ENCODE measurements around the gene UPK3BL1.
A peak's percentile ranks its signal among the peaks of the same experiment; 100 is the strongest.
"Not testable (repeated sequence)": the region's sequence is repeated elsewhere in the genome, so short reads cannot be mapped to it uniquely, and the experiment has no call there.

Gene UPK3BL1

DNA sequence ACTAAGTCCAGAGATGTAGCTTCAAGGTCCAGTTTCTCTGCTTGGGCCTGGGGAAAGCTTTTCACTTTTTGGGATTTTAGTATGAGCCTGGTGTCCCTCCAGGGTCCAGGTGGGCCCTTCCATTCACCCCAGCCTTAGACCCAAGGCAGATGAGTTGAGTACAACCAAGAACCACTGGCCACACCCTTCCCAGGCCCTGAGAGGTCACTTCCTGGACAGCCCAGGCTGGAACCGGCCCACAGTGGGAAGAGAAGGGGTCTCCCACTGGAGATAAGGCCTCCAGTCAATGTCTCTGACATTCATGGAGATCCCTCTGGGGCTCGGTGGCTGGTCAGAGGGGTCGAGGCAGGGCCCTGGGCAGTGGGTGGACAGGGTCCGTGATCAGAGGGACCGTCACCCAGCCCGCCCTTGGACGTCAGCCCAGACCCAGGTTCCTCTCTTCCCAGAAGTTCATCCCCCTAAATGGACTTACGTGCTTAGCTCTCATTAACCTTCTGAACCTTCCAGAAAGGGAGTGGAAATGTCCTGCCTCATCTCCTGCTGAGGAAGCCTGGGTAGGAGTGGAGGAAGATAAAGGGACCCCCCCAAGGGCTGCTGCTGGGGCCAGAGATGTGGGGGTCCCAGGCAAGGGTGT lies 15.2 kb downstream of the UPK3BL1 start:
- not testable (repeated sequence) for DNase-seq

DNA sequence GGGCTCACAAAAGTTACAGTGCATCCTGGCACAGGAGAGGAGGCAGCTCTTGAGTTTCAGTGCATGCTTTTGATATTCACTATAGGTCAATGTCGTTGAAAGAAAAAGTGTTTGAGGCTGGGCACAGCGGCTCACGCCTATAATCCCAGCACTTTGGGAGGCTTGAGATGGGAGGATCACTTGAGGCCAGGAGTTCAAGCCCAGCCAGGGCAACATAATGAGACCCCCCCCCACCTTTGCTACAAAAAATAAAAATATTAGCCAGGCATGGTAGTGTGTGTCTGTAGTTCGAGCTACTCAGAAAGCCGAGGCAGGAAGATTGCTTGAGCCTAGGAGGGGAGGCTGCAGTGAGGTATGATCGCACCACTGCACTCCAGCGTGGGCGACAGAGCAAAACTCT lies 24.5 kb downstream of the UPK3BL1 start:
- not testable (repeated sequence) for DNase-seq

DNA sequence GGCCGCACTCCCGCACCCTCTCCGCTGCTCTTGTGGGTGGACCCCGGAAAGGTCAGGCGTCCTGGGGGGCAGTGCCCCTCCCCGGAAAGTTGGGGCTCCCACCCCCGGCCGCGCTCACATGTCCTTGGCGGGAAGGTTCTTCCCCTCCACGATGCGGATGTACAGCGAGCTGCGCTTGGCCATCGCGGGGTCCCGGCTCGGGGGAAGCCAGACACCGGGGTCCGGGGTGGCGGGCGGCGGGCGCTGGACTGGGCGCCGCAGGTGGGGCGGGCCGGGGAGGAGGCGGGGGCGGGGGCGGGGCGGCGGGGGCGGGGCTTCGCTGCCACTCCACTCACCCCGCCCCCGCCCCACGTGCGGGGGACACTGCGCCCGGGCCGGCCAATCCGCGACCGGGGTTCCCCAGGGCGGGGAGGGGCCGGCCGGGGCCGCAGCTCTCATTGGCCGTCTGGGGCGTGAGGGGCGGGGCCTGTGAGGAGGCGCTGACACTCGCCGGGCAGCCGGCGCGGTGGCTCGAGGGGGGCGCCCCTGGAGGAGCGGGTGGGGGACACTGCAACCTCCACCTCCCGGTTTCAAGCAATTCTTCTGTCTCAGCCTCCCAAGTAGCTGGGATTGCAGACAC lies 26.0 kb downstream of the UPK3BL1 start, which contains the start of gene RASA4:
RASA4 (minus strand) TSS at position 250 of the 619 bp plus-strand sequence; CDS start at position 183, 67 bp downstream.
- DNase-seq = peak; percentile 23

DNA sequence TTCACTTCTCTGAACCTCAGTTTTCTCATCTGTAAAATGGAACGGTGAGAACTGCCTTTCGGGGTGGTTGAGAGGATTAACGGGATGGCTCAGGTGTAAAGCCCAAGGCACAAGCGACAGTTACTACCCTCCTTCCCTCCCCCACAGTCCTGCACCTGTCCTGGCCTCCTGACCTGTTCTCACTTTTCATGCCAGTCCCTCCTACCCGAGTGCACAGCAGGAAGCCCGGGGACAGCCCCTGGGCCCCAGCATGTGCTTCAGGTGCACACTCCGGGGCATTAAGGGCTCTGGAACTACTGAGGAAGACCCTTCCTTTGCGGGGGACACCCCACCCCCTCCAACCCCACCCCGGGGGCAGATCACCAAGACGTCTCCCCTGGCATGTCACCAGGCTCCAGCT lies 26.7 kb downstream of the UPK3BL1 start:
- DNase-seq = not testable (repeated sequence)

DNA sequence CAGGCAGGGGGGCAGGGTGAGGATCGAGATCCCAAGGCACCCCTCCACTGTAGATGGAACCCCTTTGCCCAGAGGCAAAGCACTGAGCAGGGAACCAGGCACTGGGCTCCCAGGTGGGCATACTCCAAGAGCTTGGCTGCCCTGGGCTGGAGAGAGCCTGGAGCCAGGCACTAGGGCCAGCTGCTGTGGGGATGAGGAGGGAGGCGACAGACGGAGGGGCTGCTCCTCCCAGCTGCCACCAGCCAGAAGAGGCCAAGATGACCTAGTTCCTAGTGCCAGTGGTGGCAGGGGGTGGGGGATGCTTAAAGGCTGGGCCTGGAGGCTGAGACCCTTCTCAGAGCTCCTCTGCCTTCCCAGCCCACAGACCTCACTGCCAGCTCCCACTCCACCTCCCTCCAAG lies 27.7 kb downstream of the UPK3BL1 start:
- DNase-seq = not testable (repeated sequence)

DNA sequence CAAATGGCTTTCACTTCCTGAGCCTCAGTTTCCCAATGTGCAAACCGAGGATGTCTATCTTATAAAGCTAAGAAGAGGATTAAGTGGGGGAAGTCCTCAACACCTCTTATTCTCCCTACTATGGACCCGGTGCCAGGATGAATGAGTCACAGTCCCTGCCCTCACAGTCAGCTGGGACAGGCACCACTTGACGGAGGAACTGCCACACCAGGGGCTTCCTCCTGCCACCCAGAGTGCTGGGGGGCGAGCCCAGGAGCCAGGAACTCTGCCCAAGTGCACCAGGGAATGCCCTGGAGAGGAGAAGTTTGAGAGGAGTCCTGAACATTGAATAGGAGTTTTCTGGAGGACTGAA lies 28.3 kb downstream of the UPK3BL1 start:
- DNase-seq = not testable (repeated sequence)

DNA sequence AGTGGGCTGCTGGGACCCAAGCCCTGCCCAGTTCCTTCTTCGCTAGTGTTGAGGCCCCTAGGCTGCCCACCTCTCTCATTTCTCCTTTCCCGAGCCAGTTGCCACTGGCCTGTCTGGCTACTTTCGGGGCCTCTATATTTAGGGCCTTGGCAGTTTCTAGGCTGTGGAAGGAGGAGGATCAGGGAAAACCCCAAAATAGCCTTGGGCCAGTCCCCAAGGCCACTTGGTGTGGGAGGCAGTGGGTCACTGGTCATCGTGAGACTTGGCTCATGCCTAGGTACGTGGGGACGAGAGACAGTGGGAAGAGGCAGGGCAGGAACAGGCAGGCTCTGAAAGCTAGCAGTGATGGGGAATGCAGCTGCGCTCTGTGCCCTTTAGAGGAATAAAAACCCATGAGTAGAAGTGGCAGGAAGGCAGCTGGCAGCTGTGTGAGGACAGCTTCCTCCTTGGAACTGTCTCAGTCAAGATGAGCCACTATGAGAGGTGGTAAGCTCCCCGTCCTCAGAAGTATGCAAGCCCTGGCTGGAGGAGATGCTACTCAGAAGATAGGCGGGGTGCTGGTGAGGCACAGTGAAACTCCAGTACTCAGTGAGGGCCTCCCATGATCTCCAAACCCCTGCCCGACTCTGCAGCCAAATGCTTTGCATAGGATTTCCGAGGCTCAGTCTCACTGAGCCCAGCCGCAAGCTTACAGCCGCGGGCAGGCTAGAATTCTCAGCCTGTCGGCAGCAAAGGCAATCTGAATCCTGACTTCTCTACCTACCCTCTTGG lies 28.8 kb downstream of the UPK3BL1 start:
- DNase-seq = not testable (repeated sequence)

DNA sequence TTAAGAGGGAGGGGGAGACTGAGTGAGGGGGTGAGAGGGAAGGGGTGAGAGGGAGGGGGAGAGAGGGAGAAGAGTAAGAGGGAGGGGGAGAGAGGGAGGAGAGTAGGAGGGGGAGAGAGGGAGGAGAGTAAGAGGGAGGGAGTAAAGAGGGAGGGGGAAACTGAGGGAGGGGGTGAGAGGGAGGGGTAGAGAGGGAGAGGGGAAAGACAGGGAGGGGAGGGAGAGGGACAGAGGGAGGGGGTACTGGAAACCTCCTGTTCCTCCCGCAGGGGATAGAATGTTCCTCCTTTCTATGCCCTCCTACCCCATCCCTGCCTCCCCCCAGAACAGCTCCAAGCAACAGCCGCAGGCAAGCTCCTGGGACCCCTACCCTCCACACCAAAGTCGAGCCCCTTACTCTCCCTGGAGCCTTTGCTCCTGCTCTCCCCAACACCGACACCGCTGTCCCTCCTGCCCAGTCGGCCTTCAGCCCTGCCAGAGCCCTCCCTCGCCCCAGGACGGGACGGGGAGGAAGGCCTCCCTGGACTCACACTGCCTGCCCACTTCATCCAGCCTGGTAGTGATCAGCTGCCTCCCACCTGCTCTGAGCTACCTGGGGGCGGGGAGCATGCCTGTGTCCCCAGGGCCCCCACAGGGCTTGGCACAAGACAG lies 30.8 kb downstream of the UPK3BL1 start:
- DNase-seq = not testable (repeated sequence)

DNA sequence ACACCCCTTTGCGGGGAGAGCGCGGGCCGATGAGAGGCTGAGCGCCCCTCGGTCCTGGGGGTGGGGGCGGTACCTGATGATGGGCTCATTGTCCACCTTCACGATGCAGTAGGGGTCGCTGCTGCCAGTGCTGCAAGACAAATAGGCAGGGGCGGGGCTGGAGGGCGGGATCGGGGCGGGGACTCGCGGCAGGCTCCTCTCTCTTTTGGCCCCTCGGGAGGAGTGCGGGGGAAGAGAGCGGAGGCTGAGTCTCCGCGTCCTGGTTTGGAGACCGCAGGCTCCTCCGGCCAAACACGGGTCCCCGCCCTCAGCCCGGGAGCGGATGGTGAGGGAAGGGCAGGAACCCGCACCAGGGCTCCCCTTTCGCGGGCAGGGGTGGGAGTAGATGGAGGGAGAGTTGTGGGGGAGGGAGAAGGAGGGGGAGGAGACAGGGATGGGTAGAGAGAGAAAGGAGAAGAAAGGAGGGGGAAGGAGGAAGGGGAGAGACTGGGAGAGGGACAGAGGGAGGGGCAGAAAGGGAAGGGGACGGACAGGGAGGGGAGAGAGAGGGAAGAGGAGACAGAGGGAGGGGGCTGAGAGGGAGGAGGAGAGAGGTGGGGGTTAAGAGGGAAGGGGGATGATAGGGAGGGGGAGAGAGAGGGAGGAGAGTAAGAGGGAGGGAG lies 31.4 kb downstream of the UPK3BL1 start:
- not testable (repeated sequence) for DNase-seq

DNA sequence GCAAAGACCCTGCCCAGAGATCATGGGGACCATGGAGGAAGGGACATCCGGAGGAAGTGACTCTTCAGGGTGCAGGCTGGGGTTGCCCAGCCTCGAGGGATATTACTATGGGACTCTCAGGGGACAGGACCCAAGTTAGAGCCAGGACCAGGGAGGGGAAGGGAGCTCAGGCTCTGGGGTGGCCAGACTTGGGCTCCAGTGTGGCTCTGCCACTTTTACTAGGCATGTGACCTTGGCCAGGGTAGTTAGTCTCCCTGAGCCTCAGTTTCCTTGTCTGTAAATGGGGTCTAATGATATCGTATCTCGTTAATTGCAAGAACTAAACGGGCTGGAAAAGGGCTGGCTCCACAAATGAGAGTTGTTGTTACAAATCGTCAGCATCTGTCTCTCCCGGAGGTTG lies 32.1 kb downstream of the UPK3BL1 start:
- not testable (repeated sequence) for DNase-seq

DNA sequence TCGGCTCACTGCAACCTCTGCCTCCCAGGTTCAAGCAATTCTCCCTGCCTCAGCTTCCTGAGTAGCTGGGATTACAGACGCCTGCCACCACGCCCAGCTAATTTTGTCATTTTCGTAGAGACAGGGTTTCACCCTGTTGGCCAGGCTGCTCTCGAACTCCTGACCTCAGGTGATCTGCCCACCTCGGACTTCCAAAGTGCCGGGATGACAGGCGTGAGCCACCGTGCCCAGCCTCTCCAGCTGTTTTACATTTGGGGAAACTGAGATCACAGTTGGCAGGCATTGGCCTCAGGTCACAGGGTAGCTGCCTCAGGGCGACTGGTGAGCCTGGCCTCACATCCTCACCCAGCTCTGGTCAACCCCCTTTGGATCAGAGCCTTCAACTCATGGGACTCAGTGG lies 32.9 kb downstream of the UPK3BL1 start:
- DNase-seq = not testable (repeated sequence)

DNA sequence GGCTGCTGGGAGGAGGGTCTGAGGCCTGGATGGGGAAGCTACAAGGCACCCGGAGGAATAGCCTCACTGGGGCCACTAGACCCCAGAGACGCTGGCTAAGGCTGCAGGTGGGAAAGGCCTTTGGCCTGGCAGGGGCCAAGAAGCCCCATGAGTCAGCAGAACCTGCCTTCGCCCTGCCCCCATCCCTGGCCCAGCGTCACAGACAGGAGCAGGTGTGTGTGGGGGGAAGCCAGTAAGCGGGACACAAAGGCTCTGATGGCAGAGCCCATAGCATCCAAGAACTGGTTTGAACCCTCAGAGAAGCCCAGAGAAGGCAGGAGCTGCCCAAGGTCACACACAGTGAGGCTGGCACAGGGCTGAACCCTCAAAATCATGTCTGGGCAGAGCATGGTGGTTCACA lies 35.7 kb downstream of the UPK3BL1 start:
- not testable (repeated sequence) for DNase-seq

DNA sequence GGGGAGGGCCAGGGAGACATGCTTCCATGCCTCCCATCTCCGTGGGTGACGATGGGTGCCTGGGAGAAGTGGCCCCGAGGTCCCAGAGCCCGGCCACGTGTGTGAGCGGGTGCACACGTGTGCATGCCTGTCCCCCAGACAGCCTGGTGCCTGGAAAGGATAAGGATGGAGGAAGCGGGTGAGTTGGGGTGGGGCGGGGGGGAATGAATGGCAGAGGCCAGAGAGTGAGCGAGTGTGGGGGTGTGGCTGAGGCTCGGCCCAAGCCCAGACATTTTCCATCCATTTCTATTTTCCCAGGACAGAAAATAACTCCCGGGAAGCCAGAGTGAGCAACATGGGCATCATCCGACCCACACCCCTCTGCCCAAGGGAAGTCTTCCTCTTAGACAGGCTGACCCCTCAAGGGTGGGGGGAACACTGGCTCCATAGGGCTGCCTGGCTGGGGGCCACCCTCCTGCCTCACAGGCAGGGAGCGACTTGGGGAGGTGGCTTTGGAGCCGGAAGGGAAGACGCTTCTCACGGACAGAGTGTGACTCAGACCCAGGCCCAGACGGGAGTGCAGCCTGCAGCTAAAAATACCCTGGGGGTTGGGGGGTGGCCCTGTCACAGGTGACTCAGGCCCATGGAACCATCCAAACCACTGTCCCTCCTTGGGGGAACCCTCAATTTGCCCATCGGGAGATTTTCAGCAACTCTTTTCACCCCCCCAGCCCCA lies 38.0 kb downstream of the UPK3BL1 start:
- not testable (repeated sequence) for DNase-seq

DNA sequence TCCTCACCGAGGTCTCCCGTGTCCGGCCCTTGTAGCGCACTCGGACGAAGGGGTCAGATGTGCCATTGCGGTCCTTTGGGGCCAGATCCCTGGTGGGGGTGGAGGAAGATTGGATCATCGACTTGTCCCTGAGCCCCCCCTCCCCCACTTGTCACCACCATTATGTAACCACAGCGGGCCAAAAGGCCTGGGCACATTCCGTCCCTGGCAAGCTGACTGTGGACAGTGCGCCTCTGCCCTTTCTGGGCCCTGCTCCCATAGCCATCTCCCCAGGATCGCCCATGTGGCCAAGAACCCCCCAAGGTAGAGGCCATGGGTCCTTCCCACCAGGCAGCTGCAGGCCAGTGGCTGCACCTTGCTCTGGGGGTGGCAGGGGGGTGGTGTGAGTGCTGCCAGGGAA lies 40.3 kb downstream of the UPK3BL1 start:
- not testable (repeated sequence) for DNase-seq

DNA sequence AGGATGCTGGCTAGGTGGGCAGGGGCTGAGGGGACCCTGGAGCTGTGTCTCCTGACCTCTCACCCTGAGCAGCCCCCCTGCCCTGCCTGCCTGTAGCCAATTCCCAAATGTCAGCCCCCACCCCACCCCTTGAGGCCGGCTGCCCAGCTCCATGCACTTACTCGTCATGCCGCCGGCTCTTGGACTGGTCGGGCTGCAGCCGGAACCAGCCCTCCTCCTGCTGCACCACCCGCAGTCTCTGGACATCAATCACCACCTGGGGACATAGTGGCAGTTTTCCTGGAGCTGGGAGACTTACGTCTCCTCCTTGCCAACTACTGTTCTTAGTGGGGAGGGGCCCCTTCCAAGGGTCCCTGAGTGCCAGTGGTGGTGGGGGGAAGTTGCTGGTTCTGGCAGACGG lies 42.9 kb downstream of the UPK3BL1 start:
- not testable (repeated sequence) for DNase-seq

DNA sequence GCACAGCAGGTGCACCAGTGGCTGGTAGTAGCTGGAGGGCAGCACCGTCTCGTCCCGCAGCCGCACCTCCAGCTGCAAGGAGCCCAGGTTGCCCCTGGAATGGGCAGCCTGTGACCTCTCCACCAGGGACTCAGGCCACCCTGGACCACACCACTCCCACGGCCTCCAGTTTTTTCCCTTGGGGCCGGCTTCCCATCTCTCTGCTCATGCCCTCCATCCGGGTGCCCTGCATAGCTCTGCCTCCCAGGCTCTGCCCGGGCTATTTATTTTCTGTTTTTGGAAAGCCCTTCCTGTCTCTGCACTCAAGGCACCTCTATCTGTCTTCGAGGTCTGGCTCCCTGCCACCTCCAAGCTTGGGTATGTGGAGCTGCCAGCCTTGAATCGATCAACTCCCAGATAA lies 46.6 kb downstream of the UPK3BL1 start:
- DNase-seq = not testable (repeated sequence)

DNA sequence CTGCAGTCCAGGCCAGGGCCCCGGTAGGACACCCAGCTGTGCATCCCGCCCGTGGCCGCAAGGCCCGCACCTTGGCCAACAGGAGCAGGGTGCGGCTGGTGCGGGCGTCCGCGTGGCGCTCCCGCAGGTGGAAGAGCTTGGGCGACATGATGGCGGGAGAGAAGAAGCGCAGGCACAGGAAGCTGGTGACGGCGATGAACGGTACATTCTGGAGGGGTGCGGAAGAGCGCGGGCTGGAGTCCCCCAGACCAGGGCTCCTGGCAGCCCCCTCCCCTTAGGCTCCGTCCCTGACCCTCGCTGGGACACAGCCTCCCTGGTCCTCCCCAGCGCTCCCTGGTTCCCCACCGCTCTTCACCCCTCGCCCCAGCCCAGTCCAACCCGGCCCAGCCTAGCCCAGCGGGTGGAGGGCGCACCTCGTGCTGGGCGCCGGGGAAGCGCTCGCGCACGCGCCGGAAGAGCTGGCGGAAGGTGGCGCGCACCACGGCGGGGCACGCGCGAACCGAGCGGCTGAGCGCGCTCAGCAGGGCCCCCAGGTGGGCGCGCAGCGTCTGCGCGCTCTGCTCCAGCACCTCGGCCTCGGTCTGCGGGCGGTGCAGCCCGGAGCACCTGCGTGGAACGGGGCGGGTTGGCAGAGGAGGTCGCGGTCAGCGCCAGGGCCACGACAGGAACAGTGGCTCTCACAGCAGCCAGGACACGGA lies 48.8 kb downstream of the UPK3BL1 start:
- DNase-seq = not testable (repeated sequence)

DNA sequence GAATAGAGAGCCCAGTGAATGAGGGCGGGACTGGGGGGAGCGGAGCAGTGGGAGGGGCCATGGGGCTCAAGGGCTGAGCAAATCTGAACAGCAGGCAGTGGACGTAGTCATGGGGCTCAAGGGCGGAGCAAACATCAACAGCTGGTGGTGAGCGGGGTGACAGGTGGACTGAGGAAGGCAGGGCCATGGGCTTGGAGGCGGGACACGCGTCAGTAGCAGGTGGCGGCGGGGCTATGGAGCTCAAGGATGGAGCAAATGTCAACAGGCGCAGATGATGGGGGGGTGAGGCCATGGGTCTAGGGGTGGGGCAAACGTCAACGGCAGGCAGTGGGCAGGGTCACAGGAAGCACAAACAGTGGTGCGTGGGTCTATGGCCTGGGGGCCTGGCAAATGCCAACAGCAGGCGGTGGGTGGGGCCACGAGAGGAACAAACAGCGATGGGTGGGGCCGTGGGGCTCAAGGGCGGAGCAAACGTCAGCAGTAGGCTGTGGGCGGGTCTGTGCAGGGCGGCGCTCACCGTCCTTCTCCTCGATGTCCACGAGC lies 50.0 kb downstream of the UPK3BL1 start:
- peak; percentile 35 for DNase-seq

DNA sequence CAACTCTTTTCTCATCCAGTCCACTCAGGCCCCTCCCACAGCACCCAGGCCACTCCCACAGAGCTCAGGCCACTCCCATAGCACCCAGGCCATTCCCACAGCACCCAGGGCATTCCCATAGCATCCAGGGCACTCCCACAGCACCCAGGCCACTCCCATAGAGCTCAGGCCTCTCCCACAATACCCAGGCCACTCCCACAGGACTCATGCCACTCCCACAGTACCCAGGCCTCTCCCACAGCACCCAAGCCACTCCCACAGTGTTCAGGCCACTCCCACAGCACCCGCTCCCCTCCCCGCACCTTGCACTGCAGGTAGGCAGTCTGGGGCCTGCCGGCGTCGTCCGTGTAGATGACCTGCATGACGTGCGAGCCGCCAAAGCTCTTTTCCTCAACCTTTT lies 52.7 kb downstream of the UPK3BL1 start:
- DNase-seq = not testable (repeated sequence)

All from activated CD4-positive, alpha-beta T cell treated with anti-CD3 and anti-CD28 coated beads, Interleukin-2, amount 50 U/mL, for 1 hour (primary cell).